Renal cortex interstitium (tissue), 11 donors: ENCODE data around the gene PRDM15. TPM values are rescaled to one million over a fixed set of nuclear protein-coding genes. Genes with fewer than 3 reads are reported as not detected.

Experiments used
- DNase-seq, 11 donors: peaks; one replicate each; pipeline ENCODE4 v3.0.0-alpha.2; 2013; ENCODE audit warnings: low read depth in 9 of 11, low spot score in 4 of 11; ENCODE audit errors: extremely low read depth in 1 of 11
- polyA plus RNA-seq, 3 donors: library from polyadenylated mRNA; unstranded; fragments of 120-200 nt; gene quantifications; one replicate each; pipeline ENCODE4 v1.2.1, GENCODE V29; 2013; ENCODE audit not compliant: insufficient read length in 3 of 3

Gene PRDM15
- polyA plus RNA-seq, 3 donors = 5.9 to 8.8 (median 6.5) TPM

- DNase-seq = no peak
Measured at GRCh38 chr21:41873005-41873404, 6.1 kb downstream of the PRDM15 start.

- no peak for DNase-seq
Measured at GRCh38 chr21:41871293-41872030, 7.7 kb downstream of the PRDM15 start.

- no peak for DNase-seq
Measured at GRCh38 chr21:41869771-41870170, 9.4 kb downstream of the PRDM15 start.

GRCh38 chr21:41868062-41868710, 11.0 kb downstream of the PRDM15 start:
- no peak for DNase-seq

GRCh38 chr21:41867313-41867712, 11.8 kb downstream of the PRDM15 start:
- no peak for DNase-seq

GRCh38 chr21:41866274-41866809, 12.8 kb downstream of the PRDM15 start:
- DNase-seq = no peak

GRCh38 chr21:41865002-41865777, 14.0 kb downstream of the PRDM15 start:
- DNase-seq = no peak

- no peak for DNase-seq
Measured at GRCh38 chr21:41864311-41865001, 14.7 kb downstream of the PRDM15 start.

GRCh38 chr21:41863439-41863740, 15.8 kb downstream of the PRDM15 start:
- no peak for DNase-seq

- no peak for DNase-seq
Measured at GRCh38 chr21:41861987-41862386, 17.2 kb downstream of the PRDM15 start.

- DNase-seq = no peak
Measured at GRCh38 chr21:41861255-41861654, 17.9 kb downstream of the PRDM15 start.

- DNase-seq = no peak
Measured at GRCh38 chr21:41859297-41859980, 19.7 kb downstream of the PRDM15 start.

- no peak for DNase-seq
Measured at GRCh38 chr21:41858466-41859296, 20.5 kb downstream of the PRDM15 start.

GRCh38 chr21:41857771-41858300, 21.3 kb downstream of the PRDM15 start:
- DNase-seq = no peak

- DNase-seq = no peak
Measured at GRCh38 chr21:41856572-41856971, 22.6 kb downstream of the PRDM15 start.

GRCh38 chr21:41854426-41854995, 24.6 kb downstream of the PRDM15 start:
- no peak for DNase-seq

- no peak for DNase-seq
Measured at GRCh38 chr21:41852929-41853320, 26.2 kb downstream of the PRDM15 start.
